HepG2 (cell line): ENCODE data around the gene FBXO41. TPM values are rescaled to one million over a fixed set of nuclear protein-coding genes. Genes with fewer than 3 reads are reported as not detected.

Source experiments
- ATF2 ChIP-seq: sonication (generic); formaldehyde crosslinking; IDR thresholded peaks from 2 replicates; pipeline ENCODE4 v1.4.0; 2020; ENCODE audit warnings: missing genetic modification reagents
- ERF ChIP-seq: IDR thresholded peaks from 2 replicates; pipeline ENCODE4 v1.6.1; 2018; ENCODE audit warnings: missing biosample characterization, missing genetic modification reagents
- MBNL3 ChIP-seq: fragments of 250-450 bp; sonication (Bioruptor Pico); conservative IDR thresholded peaks from 2 replicates; pipeline ENCODE4 v1.8.0; 2022; ENCODE audit warnings: mild to moderate bottlenecking, inconsistent platforms
- MXI1 ChIP-seq: IDR thresholded peaks from 3 replicates; pipeline ENCODE4 v1.6.1; 2012; ENCODE audit warnings: low read depth, low read length, inconsistent platforms, borderline replicate concordance
- NCOA2 ChIP-seq: sonication (generic); formaldehyde crosslinking; IDR thresholded peaks from 2 replicates; pipeline ENCODE4 v1.8.0; 2022; ENCODE audit warnings: inconsistent platforms
- NR2F6 ChIP-seq, 2 experiments: IDR thresholded peaks; 2 replicates each; pipeline ENCODE4 v1.6.1; 2016; ENCODE audit warnings: antibody characterized with exemption in 1 of 2, mild to moderate bottlenecking in 1 of 2
- PCBP2 ChIP-seq: fragments of 200-400 bp; formaldehyde crosslinking; optimal IDR thresholded peaks from 2 replicates; pipeline ENCODE3; 2018; ENCODE audit warnings: low read length, low read depth; ENCODE audit not compliant: poor library complexity, severe bottlenecking
- SOX13 ChIP-seq, 3 experiments: fragments of 450-650 bp in 1 of 3; sonication (generic) in 1 of 3; formaldehyde crosslinking in 1 of 3; IDR thresholded peaks in 2 of 3; conservative IDR thresholded peaks in 1 of 3; 2 replicates each; pipeline versions ENCODE4 v1.5.0 to v1.6.1; 2016 to 2020; ENCODE audit warnings: antibody characterized with exemption in 1 of 3, mild to moderate bottlenecking in 1 of 3, missing compliant biosample characterization in 1 of 3, missing genetic modification reagents in 1 of 3, moderate library complexity in 1 of 3
- SP5 ChIP-seq: IDR thresholded peaks from 2 replicates; pipeline ENCODE4 v1.6.1; 2016; ENCODE audit warnings: low read depth, borderline replicate concordance
- SRSF1 ChIP-seq: fragments of 200-400 bp; formaldehyde crosslinking; optimal IDR thresholded peaks from 2 replicates; pipeline ENCODE3; 2017; ENCODE audit warnings: mild to moderate bottlenecking, low read depth, low read length, moderate library complexity
- TFE3 ChIP-seq: IDR thresholded peaks from 2 replicates; pipeline ENCODE4 v1.6.1; 2016
- THAP11 ChIP-seq: IDR thresholded peaks from 2 replicates; pipeline ENCODE4 v1.6.1; 2016; ENCODE audit warnings: missing biosample characterization, missing genetic modification reagents
- ZNF574 ChIP-seq: sonication (generic); formaldehyde crosslinking; IDR thresholded peaks from 2 replicates; pipeline ENCODE4 v1.4.0; 2020; ENCODE audit warnings: missing genetic modification reagents
- ZNF766 ChIP-seq: sonication (generic); formaldehyde crosslinking; IDR thresholded peaks from 2 replicates; pipeline ENCODE4 v1.5.0; 2020; ENCODE audit warnings: missing genetic modification reagents, borderline replicate concordance
- ZNF782 ChIP-seq: sonication (generic); formaldehyde crosslinking; IDR thresholded peaks from 2 replicates; pipeline ENCODE4 v1.4.0; 2020; ENCODE audit warnings: missing genetic modification reagents, mild to moderate bottlenecking, borderline replicate concordance
- ZNF879 ChIP-seq: sonication (generic); formaldehyde crosslinking; IDR thresholded peaks from 2 replicates; pipeline ENCODE4 v1.8.1; 2023; ENCODE audit warnings: missing genetic modification reagents
- polyA plus RNA-seq, 8 experiments: library from polyadenylated mRNA; depleted of rRNA in 3 of 8; stranded (reverse) in 7 of 8; unstranded in 1 of 8; fragments of >200 nt; fragmentation: Illumina TruSeq in 4 of 8; extraction: Trizol in 4 of 8; gene quantifications; 2 replicates each; pipeline versions ENCODE4 v1.2.1 to v1.2.3, GENCODE V29; 2011 to 2016; ENCODE audit warnings: low read depth in 4 of 8, missing spikeins in 1 of 8, mixed read lengths in 1 of 8; ENCODE audit not compliant: insufficient read depth in 1 of 8
- total RNA-seq, 5 experiments: library from RNA; depleted of rRNA; stranded (reverse); fragments of >200 nt; fragmentation: Illumina TruSeq; extraction: Trizol; gene quantifications; 2 replicates each; pipeline ENCODE4 v1.2.3, GENCODE V29; 2016; ENCODE audit warnings: low read depth in 1 of 5
- TF ChIP-seq, protein P1 (sequence below): sonication (generic); formaldehyde crosslinking; IDR thresholded peaks from 2 replicates; pipeline ENCODE4 v1.4.0; 2020; ENCODE audit warnings: missing genetic modification reagents
- TF ChIP-seq, protein P2 (sequence below): sonication (generic); formaldehyde crosslinking; IDR thresholded peaks from 2 replicates; pipeline ENCODE4 v1.5.1; 2020; ENCODE audit warnings: missing genetic modification reagents, mild to moderate bottlenecking, borderline replicate concordance

The FBXO41 gene
- total and polyA plus RNA-seq, 2 of the 13 experiments (the other 11 are each of a cell fraction or from before 2014, with no cell fraction given): 4.2 to 10.3 TPM

GRCh38 chr2:73260338-73260984 is 23.8 kb downstream of the FBXO41 start (continued):
- no peak for TF ChIP-seq MBNL3 (CRISPR knock-in tag)
- 0 out of 2 replicates have a peak, but pooled peaks have one; percentile 36 for TF ChIP-seq THAP11 (CRISPR knock-in tag)
- TF ChIP-seq ZNF574 (CRISPR knock-in tag): peak; percentile 76
- no peak for TF ChIP-seq SOX13 (IDR thresholded peaks at IDR 0.05)
- TF ChIP-seq SOX13 (CRISPR knock-in tag; conservative IDR thresholded peaks at IDR 0.05 in 1 of 2, IDR thresholded peaks at IDR 0.05 in 1 of 2): peak in 1 of 2 experiments; percentile 23; a peak in 1 of 4 replicates
- TF ChIP-seq NCOA2 (CRISPR knock-in tag): peak; percentile 22; the same call in 1 of the 2 replicates
- TF ChIP-seq ATF2 (CRISPR knock-in tag): peak; percentile 23; the same call in 1 of the 2 replicates
- TF ChIP-seq SRSF1: peak; percentile 29
- TF ChIP-seq, protein P1, sequence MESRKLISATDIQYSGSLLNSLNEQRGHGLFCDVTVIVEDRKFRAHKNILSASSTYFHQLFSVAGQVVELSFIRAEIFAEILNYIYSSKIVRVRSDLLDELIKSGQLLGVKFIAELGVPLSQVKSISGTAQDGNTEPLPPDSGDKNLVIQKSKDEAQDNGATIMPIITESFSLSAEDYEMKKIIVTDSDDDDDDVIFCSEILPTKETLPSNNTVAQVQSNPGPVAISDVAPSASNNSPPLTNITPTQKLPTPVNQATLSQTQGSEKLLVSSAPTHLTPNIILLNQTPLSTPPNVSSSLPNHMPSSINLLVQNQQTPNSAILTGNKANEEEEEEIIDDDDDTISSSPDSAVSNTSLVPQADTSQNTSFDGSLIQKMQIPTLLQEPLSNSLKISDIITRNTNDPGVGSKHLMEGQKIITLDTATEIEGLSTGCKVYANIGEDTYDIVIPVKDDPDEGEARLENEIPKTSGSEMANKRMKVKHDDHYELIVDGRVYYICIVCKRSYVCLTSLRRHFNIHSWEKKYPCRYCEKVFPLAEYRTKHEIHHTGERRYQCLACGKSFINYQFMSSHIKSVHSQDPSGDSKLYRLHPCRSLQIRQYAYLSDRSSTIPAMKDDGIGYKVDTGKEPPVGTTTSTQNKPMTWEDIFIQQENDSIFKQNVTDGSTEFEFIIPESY (CRISPR knock-in tag): peak; percentile 85
- TF ChIP-seq ZNF766 (CRISPR knock-in tag): no peak
- TF ChIP-seq, protein P2, sequence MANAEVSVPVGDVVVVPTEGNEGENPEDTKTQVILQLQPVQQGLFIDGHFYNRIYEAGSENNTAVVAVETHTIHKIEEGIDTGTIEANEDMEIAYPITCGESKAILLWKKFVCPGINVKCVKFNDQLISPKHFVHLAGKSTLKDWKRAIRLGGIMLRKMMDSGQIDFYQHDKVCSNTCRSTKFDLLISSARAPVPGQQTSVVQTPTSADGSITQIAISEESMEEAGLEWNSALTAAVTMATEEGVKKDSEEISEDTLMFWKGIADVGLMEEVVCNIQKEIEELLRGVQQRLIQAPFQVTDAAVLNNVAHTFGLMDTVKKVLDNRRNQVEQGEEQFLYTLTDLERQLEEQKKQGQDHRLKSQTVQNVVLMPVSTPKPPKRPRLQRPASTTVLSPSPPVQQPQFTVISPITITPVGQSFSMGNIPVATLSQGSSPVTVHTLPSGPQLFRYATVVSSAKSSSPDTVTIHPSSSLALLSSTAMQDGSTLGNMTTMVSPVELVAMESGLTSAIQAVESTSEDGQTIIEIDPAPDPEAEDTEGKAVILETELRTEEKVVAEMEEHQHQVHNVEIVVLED (CRISPR knock-in tag): 0 out of 2 replicates have a peak, but pooled peaks have one; percentile 31
- peak; percentile 63; the same call in 1 of the 3 replicates for TF ChIP-seq MXI1
- TF ChIP-seq NR2F6 (IDR thresholded peaks at IDR 0.05): no peak
- TF ChIP-seq NR2F6 (CRISPR knock-in tag; IDR thresholded peaks at IDR 0.05): peak; percentile 7; the same call in 1 of the 2 replicates
- TF ChIP-seq SP5 (CRISPR knock-in tag): peak; percentile 23; the same call in 1 of the 2 replicates
- TF ChIP-seq ZNF879: no peak
- 0 out of 2 replicates have a peak, but pooled peaks have one; percentile 41 for TF ChIP-seq ZNF782
- no peak for TF ChIP-seq PCBP2
- TF ChIP-seq TFE3 (CRISPR knock-in tag): 0 out of 2 replicates have a peak, but pooled peaks have one; percentile 55
- TF ChIP-seq ERF: peak; percentile 55; the same call in 1 of the 2 replicates
